Transverse colon (tissue), 4 donors: ENCODE measurements around the gene NBPF26.
"Not testable (repeated sequence)": the region's sequence is repeated elsewhere in the genome, so short reads cannot be mapped to it uniquely, and the experiment has no call there.

Experiments
- EP300 ChIP-seq: sonication (generic); formaldehyde crosslinking; IDR thresholded peaks from one replicate; pipeline ENCODE4 v1.6.1; 2017; ENCODE audit warnings: antibody characterized with exemption, low read depth
- POLR2AphosphoS5 ChIP-seq, 3 donors: sonication (generic); formaldehyde crosslinking; IDR thresholded peaks; one replicate each; pipeline ENCODE4 v1.6.1; 2016; ENCODE audit warnings: antibody characterized with exemption in 3 of 3
- TF ChIP-seq, protein P1 (sequence below), 5 experiments: fragments of 200-600 bp in 3 of 5; fragments of 450-650 bp in 2 of 5; sonication (generic) in 3 of 5; IDR thresholded peaks; 1 replicate in 2 of 5; 2 replicates in 3 of 5; pipeline ENCODE4 v1.5.1; 2016 to 2017; ENCODE audit warnings: antibody characterized with exemption in 5 of 5, inconsistent platforms in 3 of 5, mild to moderate bottlenecking in 2 of 5, moderate library complexity in 1 of 5

DNA sequence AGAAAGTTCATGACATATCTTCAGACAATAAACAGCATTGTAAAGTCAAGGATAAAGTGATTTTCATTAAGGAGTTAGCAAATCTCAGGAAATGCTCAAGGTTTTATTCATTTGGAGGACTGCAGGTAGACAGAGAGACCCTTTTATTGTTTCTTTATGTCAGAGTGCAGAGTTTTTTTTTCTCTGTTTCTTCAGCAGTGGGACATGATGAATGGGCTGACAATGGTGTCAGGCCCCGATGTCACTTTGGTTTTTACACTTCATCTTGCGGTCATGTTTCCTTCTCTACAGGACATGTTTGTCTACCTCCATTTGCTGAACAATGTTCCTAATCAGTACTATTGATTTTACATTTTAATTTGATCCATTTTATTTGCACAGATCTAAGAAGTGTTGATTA lies 134.4 kb downstream of the NBPF26 start:
- TF ChIP-seq, protein P1, sequence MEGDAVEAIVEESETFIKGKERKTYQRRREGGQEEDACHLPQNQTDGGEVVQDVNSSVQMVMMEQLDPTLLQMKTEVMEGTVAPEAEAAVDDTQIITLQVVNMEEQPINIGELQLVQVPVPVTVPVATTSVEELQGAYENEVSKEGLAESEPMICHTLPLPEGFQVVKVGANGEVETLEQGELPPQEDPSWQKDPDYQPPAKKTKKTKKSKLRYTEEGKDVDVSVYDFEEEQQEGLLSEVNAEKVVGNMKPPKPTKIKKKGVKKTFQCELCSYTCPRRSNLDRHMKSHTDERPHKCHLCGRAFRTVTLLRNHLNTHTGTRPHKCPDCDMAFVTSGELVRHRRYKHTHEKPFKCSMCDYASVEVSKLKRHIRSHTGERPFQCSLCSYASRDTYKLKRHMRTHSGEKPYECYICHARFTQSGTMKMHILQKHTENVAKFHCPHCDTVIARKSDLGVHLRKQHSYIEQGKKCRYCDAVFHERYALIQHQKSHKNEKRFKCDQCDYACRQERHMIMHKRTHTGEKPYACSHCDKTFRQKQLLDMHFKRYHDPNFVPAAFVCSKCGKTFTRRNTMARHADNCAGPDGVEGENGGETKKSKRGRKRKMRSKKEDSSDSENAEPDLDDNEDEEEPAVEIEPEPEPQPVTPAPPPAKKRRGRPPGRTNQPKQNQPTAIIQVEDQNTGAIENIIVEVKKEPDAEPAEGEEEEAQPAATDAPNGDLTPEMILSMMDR (IDR thresholded peaks at IDR 0.05) = not testable (repeated sequence)
- TF ChIP-seq POLR2AphosphoS5 (IDR thresholded peaks at IDR 0.05); EP300: not testable (repeated sequence)
